IPS-15b (cell line): ENCODE data around the gene HTR6.
A peak's percentile ranks its signal among the peaks of the same experiment; 100 is the strongest.

Experiments used
- H3K27me3 ChIP-seq: one replicate; pipeline ENCODE4 v1.6.1; 2013; ENCODE audit warnings: low read length; ENCODE audit not compliant: control insufficient read depth, insufficient read depth
- H3K36me3 ChIP-seq: one replicate; pipeline ENCODE4 v1.6.1; 2013; ENCODE audit warnings: low read length; ENCODE audit not compliant: control insufficient read depth, insufficient read depth
- H3K4me1 ChIP-seq: one replicate; pipeline ENCODE4 v1.6.1; 2013; ENCODE audit warnings: mild to moderate bottlenecking, low read length; ENCODE audit not compliant: control insufficient read depth, insufficient read depth
- H3K4me3 ChIP-seq: one replicate; pipeline ENCODE4 v1.5.1; 2013; ENCODE audit warnings: low read depth, low read length
- H3K9ac ChIP-seq: one replicate; pipeline ENCODE4 v1.6.1; 2013; ENCODE audit warnings: low read depth, mild to moderate bottlenecking, low read length
- H3K9me3 ChIP-seq: one replicate; pipeline ENCODE4 v1.6.1; 2013; ENCODE audit warnings: mild to moderate bottlenecking, low read length; ENCODE audit not compliant: control insufficient read depth, insufficient read depth

HTR6 gene

DNA sequence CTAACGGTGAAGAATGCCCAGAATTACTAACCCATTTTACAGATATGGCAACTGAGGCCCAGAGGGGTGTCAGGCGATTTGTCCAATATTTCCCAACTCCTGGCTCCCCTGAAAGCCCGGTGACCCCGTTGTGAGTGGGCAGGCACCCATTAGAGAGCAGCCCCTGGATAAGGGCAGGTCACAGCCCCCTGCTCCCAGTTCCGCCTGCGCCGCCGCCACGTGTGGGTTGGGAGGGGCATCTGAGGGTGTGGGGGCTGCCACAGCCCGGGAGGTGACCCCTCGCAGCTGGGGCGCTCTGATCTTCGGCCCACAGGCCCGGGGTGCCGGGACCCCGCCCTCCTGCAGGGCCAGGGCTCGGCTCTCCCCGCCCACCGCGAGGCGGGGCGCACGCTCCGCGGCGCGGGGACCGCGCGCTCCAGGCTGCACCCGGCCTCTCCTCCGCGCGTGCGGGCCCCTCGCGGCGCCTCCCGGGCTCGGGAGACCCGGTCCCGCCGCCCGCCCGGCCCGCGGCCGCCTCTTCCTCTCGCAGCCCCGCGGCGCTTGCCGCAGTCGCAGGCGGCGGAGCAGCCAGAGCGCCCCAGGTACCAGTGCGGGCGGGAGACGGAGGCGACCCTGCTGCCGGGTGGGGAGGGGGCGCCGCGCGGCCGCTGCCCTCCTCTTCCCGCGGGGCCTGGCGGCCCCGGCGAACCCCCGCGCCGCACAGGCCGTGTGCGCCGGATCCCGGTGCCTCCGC, at the start of gene HTR6:
Gene HTR6, plus strand, starts transcription at position 423 of the 733 bp plus-strand sequence. CDS start 879 bp downstream, outside the sequence.
- Histone ChIP-seq H3K27me3 (peaks cover 54% of the 10 kb centered on the region), H3K4me1 (peaks cover under 1% of the 10 kb centered on the region), H3K9ac (no peak within 1 kb of the TSS), H3K36me3 (no peaks in the 10 kb centered on the region), H3K4me3 (peak within 1 kb of the TSS; percentile 46), H3K9me3 (no peaks in the 10 kb centered on the region)

DNA sequence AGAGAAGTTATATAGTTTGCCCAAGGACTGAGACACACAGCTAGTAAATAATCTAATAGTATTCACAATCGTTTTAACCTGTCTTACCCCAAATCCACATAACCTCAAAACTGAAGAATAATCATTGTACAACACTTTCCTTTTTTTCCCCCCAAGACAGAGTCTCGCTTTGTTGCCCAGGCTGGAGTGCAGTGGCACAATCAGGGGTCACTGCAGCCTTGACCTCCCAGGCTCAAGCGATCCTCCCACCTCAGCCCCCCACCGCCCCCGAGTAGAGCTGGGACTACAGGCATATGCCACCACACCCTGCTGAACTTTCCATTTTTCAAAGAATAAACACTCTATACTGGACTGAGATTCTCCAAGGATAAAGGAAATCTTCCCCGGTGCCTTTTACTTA, 49.2 kb upstream of the HTR6 start:
- H3K9ac ChIP-seq = no peak overlapping the region
- no peaks in the 10 kb centered on the region for H3K27me3 ChIP-seq
- peaks cover 10% of the 10 kb centered on the region for H3K4me1 ChIP-seq
- H3K36me3 ChIP-seq = no peaks in the 10 kb centered on the region
- H3K4me3 ChIP-seq = no peak overlapping the region
- no peaks in the 10 kb centered on the region for H3K9me3 ChIP-seq

DNA sequence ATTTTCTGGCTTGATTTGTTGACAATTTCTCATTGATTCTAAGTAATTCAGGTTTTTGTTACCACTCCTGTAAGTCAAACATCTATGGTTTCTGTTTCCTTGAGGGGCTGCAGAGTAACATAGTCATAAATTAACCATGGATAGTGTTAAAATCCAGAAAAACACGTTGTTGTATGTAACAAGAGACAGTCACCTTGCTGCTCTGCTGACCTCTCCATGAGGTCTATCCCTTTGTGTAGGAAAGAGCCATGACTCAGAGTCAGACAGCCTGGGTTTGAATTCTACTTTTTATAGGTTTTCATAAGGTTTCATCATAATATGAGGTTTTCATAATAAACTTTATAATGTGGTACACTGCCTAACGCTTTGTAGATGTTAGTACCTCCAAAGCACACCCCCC, 48.2 kb upstream of the HTR6 start:
- Histone ChIP-seq H3K36me3 (no peaks in the 10 kb centered on the region), H3K4me3 (no peak overlapping the region), H3K4me1 (peaks cover 11% of the 10 kb centered on the region), H3K9ac (no peak overlapping the region), H3K9me3 (no peaks in the 10 kb centered on the region), H3K27me3 (no peaks in the 10 kb centered on the region)

DNA sequence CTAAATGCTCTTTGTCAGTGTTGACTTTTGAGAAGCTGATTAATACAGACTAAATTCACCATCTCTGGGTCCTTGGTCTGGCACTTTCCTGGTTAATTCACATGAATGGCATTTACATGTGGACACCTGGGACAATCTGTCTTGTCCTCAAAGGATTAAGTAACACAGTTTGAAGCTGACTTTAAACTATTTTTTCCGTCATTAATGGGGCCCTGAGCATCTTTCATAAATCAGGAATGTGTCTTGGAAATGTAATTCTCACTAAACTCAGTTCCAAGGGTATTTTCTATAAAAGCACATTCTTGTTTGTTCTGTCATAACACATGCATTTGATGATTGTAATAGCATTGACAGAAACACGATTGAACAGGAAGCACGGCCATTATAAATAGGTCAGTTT, 47.3 kb upstream of the HTR6 start:
- peaks cover 11% of the 10 kb centered on the region for H3K4me1 ChIP-seq
- H3K9ac ChIP-seq = no peak overlapping the region
- H3K27me3 ChIP-seq = no peaks in the 10 kb centered on the region
- H3K9me3 ChIP-seq = no peaks in the 10 kb centered on the region
- no peaks in the 10 kb centered on the region for H3K36me3 ChIP-seq
- no peak overlapping the region for H3K4me3 ChIP-seq

DNA sequence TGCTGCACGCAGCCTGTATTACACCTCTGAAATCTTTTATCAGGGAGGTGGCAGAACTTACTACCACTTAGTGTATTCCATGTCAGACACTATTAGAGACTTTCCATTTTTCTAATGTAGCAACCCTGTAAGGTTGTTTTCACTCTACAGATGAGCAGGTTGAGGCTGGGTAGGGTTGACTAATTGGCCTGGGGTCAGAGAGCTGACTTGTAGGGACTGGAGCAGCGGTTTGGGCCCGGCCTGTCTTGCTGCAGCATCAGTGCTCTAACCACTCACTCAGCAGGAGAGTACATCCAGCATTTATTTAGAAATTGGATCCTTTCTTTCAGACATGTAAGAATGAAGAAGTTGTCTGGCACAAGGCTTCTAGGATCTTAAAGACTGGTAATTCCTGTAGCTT, 46.2 kb upstream of the HTR6 start:
- peaks cover 11% of the 10 kb centered on the region for H3K4me1 ChIP-seq
- no peak overlapping the region for H3K4me3 ChIP-seq
- H3K9ac ChIP-seq = no peak overlapping the region
- H3K36me3 ChIP-seq = no peaks in the 10 kb centered on the region
- no peaks in the 10 kb centered on the region for H3K27me3 ChIP-seq
- no peaks in the 10 kb centered on the region for H3K9me3 ChIP-seq

DNA sequence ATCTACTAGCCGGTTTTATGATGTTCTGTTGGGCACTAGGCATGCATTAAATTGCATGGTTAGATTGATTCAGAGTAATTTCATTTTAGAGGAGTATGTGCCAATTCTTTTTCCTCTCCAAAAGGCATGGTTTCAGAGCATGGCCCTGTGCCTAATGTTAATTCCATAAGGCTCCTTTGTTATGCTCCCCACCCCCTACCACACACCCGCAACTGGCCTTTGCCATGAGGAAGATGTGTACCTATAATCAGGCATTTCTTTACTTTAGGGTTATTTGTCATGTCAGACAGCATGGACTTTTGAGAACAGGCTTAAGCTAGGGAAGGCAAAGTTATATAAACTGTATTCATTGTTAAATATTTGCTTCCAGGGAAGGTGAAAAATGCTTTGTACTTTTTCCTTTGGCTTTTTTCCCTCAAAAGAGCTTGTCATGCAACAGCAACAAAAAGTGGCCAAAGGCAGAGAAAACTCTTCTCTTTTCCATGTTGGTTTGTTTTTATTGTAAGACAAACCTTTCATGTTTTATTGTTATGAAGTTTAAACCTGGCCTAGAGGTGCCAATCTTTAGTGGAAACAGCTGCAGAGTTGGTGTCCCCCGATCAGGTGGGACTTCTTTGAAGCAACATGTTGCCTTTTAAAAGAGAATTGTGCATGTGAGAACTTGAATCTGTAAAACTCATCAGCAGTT, 44.8 kb upstream of the HTR6 start:
- peaks cover 3% of the 10 kb centered on the region for H3K36me3 ChIP-seq
- no peaks in the 10 kb centered on the region for H3K27me3 ChIP-seq
- H3K4me3 ChIP-seq = no peak overlapping the region
- H3K9me3 ChIP-seq = no peaks in the 10 kb centered on the region
- peaks cover 11% of the 10 kb centered on the region for H3K4me1 ChIP-seq
- H3K9ac ChIP-seq = no peak overlapping the region

DNA sequence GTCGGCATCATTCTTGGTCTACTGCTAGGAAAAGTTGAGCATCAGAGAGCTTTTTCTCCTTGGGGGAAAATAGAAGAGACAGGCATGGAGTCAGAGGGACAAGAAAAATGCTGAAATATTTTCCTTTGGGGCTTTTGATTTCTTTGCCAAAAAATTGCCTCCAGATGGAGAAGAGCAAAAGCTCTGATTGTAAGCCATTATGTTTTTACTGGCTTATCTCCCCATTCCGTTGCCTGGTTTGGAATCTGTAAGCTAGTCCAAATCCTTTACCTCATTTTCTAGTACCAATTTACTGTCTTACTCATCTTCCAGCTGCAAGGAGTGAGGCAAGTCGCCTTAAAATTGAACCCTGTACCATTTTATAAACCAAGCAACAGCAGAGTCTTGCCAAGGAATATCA, 43.9 kb upstream of the HTR6 start:
- no peaks in the 10 kb centered on the region for H3K9me3 ChIP-seq
- H3K4me3 ChIP-seq = no peak overlapping the region
- no peaks in the 10 kb centered on the region for H3K27me3 ChIP-seq
- H3K9ac ChIP-seq = no peak overlapping the region
- peaks cover 8% of the 10 kb centered on the region for H3K36me3 ChIP-seq
- peaks cover 11% of the 10 kb centered on the region for H3K4me1 ChIP-seq

DNA sequence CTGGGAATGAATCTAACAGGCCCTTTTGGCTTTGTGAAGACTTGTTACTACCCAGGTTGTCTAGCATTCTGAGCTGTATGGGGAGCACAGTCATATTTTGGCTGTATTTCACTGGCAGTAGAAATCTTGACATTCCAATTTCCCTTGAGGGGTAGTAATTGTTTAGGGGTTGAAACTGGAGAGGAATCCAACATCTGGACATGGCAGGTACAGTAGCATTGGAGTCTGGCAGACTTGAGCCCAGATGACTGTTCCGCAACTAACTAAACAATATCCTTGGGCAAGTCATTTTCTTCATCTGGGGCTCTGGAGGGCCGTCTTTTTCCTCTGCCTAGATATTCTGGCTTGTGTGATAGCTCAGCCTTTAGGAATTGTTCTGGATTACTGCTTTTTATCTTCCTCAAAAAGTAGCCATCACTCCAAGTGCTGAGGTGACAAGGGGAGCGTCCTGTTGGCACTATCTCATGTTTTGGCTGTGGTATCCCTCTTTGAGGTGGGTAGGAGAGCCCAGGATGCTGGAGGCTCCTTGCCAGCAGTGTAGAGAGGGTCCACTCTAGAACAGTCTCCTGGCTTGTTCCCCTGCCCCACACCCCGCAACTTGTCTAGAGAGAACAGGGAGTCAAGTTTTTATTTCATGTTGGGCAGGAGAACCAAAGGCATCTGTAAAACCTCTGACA, 43.3 kb upstream of the HTR6 start:
- H3K27me3 ChIP-seq = no peaks in the 10 kb centered on the region
- H3K9me3 ChIP-seq = no peaks in the 10 kb centered on the region
- H3K9ac ChIP-seq = no peak overlapping the region
- peaks cover 11% of the 10 kb centered on the region for H3K4me1 ChIP-seq
- H3K36me3 ChIP-seq = peaks cover 11% of the 10 kb centered on the region
- no peak overlapping the region for H3K4me3 ChIP-seq

DNA sequence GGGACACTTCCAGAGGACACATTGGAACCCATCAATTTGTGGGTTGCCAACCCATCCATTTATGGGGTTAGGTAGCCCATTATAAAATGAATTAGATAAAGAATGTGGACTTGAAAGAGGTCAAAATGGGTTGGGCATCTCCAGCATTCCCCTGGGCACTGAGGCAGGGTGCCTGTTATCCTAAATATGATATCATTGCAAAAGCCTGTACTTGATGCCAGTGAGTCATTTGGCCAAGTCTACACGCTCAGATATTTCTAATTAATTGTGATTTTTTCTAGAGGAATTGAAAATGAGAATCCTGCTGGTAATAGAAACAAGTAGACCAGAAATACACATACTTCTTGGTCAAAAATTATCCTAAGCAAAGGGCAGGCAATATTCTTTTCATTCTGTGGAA, 42.5 kb upstream of the HTR6 start:
- peaks cover 16% of the 10 kb centered on the region for H3K36me3 ChIP-seq
- H3K9ac ChIP-seq = no peak overlapping the region
- no peak overlapping the region for H3K4me3 ChIP-seq

DNA sequence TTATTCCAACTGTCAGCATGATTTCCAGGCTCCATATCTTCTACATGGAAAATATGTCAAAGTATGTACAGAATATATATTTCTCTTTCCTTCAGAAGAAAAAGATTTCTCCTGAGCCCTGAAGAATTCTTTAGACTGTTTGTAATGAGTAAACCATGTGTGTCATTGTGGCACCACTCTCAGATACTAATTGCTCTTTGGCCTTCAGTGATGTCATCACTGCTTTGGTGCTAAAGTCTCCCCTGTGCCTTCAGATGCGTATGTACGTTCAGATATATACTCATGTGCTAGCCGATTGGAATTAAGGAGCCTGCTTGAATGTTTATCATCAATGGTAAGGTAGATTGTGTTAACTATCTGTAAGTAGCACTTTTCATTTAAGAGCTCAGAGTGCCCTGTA, 41.2 kb upstream of the HTR6 start:
- H3K36me3 ChIP-seq = peaks cover 20% of the 10 kb centered on the region
- no peak overlapping the region for H3K4me3 ChIP-seq
- H3K9ac ChIP-seq = no peak overlapping the region
- no peaks in the 10 kb centered on the region for H3K9me3 ChIP-seq
- no peaks in the 10 kb centered on the region for H3K27me3 ChIP-seq
- peaks cover 11% of the 10 kb centered on the region for H3K4me1 ChIP-seq

More for the DNA sequence above, 42.5 kb upstream of the HTR6 start:
- no peaks in the 10 kb centered on the region for H3K9me3 ChIP-seq
- H3K4me1 ChIP-seq = peaks cover 11% of the 10 kb centered on the region
- no peaks in the 10 kb centered on the region for H3K27me3 ChIP-seq

DNA sequence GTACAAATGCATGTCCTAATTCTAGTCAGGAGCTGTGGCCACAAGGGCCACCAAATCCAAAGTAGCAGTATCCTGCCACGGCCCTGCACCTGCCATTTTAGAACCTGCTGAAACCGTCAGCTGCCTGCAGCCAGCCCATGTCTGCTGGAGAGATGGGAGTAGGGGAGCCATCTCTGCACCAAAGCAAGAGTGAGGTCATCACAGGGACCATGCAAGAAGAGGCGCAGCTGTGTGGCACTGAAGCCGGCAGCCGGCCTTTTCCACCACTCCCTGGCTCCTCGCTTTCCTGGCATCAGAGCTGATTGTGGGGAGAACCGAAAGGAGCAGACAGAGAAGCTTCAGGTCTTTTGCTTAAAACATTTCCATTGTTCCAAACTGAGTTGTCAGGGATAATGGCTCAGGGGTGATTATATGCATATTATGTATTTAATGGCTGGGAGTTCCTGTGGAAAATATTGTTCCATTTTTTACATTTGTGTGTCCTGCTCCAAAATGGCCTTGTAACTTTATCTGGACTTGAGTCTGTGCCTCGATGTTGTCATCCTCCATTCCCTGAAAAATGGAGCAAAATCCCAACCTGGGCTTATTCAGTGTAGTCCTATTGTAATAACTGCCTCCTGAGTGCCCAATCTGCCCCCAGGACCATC, 39.3 kb upstream of the HTR6 start:
- H3K36me3 ChIP-seq = peaks cover 20% of the 10 kb centered on the region
- no peak overlapping the region for H3K4me3 ChIP-seq

More for the DNA sequence above, 39.3 kb upstream of the HTR6 start:
- peaks cover 9% of the 10 kb centered on the region for H3K4me1 ChIP-seq
- no peak overlapping the region for H3K9ac ChIP-seq
- H3K27me3 ChIP-seq = no peaks in the 10 kb centered on the region
- H3K9me3 ChIP-seq = no peaks in the 10 kb centered on the region
